HepG2 (cell line): Measurements from ENCODE around the gene MED10. TPM values are rescaled to one million over a fixed set of nuclear protein-coding genes. Genes with fewer than 3 reads are reported as not detected.

Experiments used
- ATAC-seq: fragments of 200-7000 bp; cut with Tn5 transposase; 3 replicates; pipeline ENCODE4 v1.9.1; 2020; ENCODE audit warnings: mild to moderate bottlenecking, moderate library complexity
- BruUV-seq: library from RNA; stranded (reverse); fragments of 400-500 nt; replicated peaks from 2 replicates; lab custom pipeline; 2021; lab: Mats Ljungman, UMichigan
- CTCF ChIA-PET: fragments of 300-600 bp; formaldehyde crosslinking; extraction: SDS; loops from one replicate; lab custom pipeline; 2021; ENCODE audit warnings: low total read pairs, inconsistent platforms, low intra/inter-chr PET ratio; lab: Yijun Ruan, JAX
- POLR2A ChIA-PET: fragments of 350-600 bp; sonication (Branson Sonifier 250); formaldehyde crosslinking; loops from one replicate; lab custom pipeline; 2020; ENCODE audit warnings: antibody characterized with exemption, inconsistent platforms; lab: Yijun Ruan, JAX
- DNase-seq: peaks from one replicate; pipeline ENCODE4 v3.0.0-alpha.2; 2015; ENCODE audit warnings: low spot score
- FAIRE-seq: peaks from 3 replicates; lab custom pipeline; 2011; peaks lifted over from hg19 to GRCh38; lab: Jason Lieb, UNC
- H2AFZ ChIP-seq: one replicate; pipeline ENCODE4 v1.6.1; 2011; ENCODE audit warnings: low read length, inconsistent platforms
- H3K27ac ChIP-seq: fragments of 300-600 bp; 3 replicates; pipeline ENCODE4 v1.8.0; 2011; ENCODE audit warnings: mixed run types, mild to moderate bottlenecking, mixed read lengths, low read length, inconsistent platforms; ENCODE audit not compliant: insufficient read depth; ENCODE audit errors: extremely low read length
- H3K27me3 ChIP-seq, 2 experiments: fragments of 200-600 bp in 1 of 2; 2 replicates in 1 of 2; 3 replicates in 1 of 2; pipeline versions ENCODE4 v1.6.0 to v1.8.0; 2011; ENCODE audit warnings: low read length in 2 of 2, mild to moderate bottlenecking in 2 of 2, moderate library complexity in 2 of 2, inconsistent platforms in 1 of 2; ENCODE audit not compliant: insufficient read depth in 2 of 2, control insufficient read depth in 1 of 2
- H3K36me3 ChIP-seq, 2 experiments: fragments of 200-600 bp in 1 of 2; replicated peaks in 1 of 2; 2 replicates in 1 of 2; 3 replicates in 1 of 2; pipeline versions ENCODE4 v1.5.1 to v1.8.0; 2011; ENCODE audit warnings: low read length in 2 of 2, inconsistent platforms in 1 of 2; ENCODE audit not compliant: insufficient read depth in 2 of 2, control insufficient read depth in 1 of 2
- H3K4me1 ChIP-seq: 2 replicates; pipeline ENCODE4 v1.5.1; 2012; ENCODE audit warnings: low read length, inconsistent platforms; ENCODE audit not compliant: insufficient read depth
- H3K4me2 ChIP-seq: 2 replicates; pipeline ENCODE4 v1.6.0; 2011; ENCODE audit warnings: low read depth, low read length, inconsistent platforms
- H3K4me3 ChIP-seq, 3 experiments: fragments of 200-600 bp in 1 of 3; sonication (generic), shearing (Covaris generic) in 1 of 3; replicated peaks in 1 of 3; 2 replicates each; pipeline ENCODE4 v1.5.1; 2011 to 2016; ENCODE audit warnings: low read length in 3 of 3, inconsistent platforms in 2 of 3, low read depth in 2 of 3, mild to moderate bottlenecking in 2 of 3, control low read depth in 1 of 3, mixed read lengths in 1 of 3; ENCODE audit not compliant: insufficient read depth in 1 of 3
- H3K79me2 ChIP-seq: one replicate; pipeline ENCODE4 v1.6.1; 2011; ENCODE audit warnings: low read length, inconsistent platforms; ENCODE audit not compliant: insufficient read depth
- H3K9ac ChIP-seq: 2 replicates; pipeline ENCODE4 v1.6.0; 2011; ENCODE audit warnings: mild to moderate bottlenecking, low read depth, low read length, inconsistent platforms; ENCODE audit not compliant: insufficient read depth
- H3K9me3 ChIP-seq: 2 replicates; pipeline ENCODE4 v1.5.1; 2012; ENCODE audit warnings: mild to moderate bottlenecking, low read length
- H4K20me1 ChIP-seq: 2 replicates; pipeline ENCODE4 v1.6.0; 2011; ENCODE audit warnings: inconsistent platforms, mild to moderate bottlenecking, low read length, moderate library complexity; ENCODE audit not compliant: insufficient read depth
- AGO2 ChIP-seq: fragments of 200-400 bp; formaldehyde crosslinking; optimal IDR thresholded peaks from 2 replicates; pipeline ENCODE3; 2017; ENCODE audit warnings: mild to moderate bottlenecking, low read depth, low read length, moderate library complexity
- ATF7-NPFF ChIP-seq: sonication (generic); formaldehyde crosslinking; IDR thresholded peaks from 2 replicates; pipeline ENCODE4 v1.8.1; 2023; ENCODE audit warnings: mild to moderate bottlenecking, low read depth, missing genetic modification reagents, moderate library complexity
- CENPT ChIP-seq: sonication (generic); formaldehyde crosslinking; IDR thresholded peaks from 2 replicates; pipeline ENCODE4 v1.8.0; 2022; ENCODE audit warnings: low read depth, mild to moderate bottlenecking, moderate library complexity, missing genetic modification reagents
- IRF9 ChIP-seq: sonication (generic); formaldehyde crosslinking; IDR thresholded peaks from 2 replicates; pipeline ENCODE4 v1.8.0; 2022; ENCODE audit warnings: missing genetic modification reagents, mild to moderate bottlenecking, borderline replicate concordance
- PPARG ChIP-seq: conservative IDR thresholded peaks from 2 replicates; pipeline ENCODE4 v1.6.1; 2016; ENCODE audit warnings: missing biosample characterization, missing genetic modification reagents
- SMYD3 ChIP-seq: sonication (generic); formaldehyde crosslinking; IDR thresholded peaks from 2 replicates; pipeline ENCODE4 v1.8.1; 2023; ENCODE audit warnings: mild to moderate bottlenecking, missing genetic modification reagents
- ZFP1 ChIP-seq: IDR thresholded peaks from 2 replicates; pipeline ENCODE4 v1.6.1; 2016
- ZFP36L2 ChIP-seq: sonication (generic); formaldehyde crosslinking; IDR thresholded peaks from 2 replicates; pipeline ENCODE4 v1.4.0; 2020; ENCODE audit warnings: missing genetic modification reagents
- ZFP37 ChIP-seq: sonication (generic); formaldehyde crosslinking; IDR thresholded peaks from 2 replicates; pipeline ENCODE4 v1.4.0; 2020; ENCODE audit warnings: missing genetic modification reagents, borderline replicate concordance
- ZNF224 ChIP-seq: sonication (generic); formaldehyde crosslinking; IDR thresholded peaks from 2 replicates; pipeline ENCODE4 v1.5.0; 2020; ENCODE audit warnings: mild to moderate bottlenecking, missing genetic modification reagents
- ZNF24 ChIP-seq: fragments of 450-650 bp; IDR thresholded peaks from 2 replicates; pipeline ENCODE4 v1.6.1; 2017; ENCODE audit warnings: antibody characterized with exemption, mild to moderate bottlenecking
- ZNF501 ChIP-seq: sonication (generic); formaldehyde crosslinking; IDR thresholded peaks from 2 replicates; pipeline ENCODE4 v1.5.1; 2020; ENCODE audit warnings: mild to moderate bottlenecking, moderate library complexity, missing genetic modification reagents
- ZNF576 ChIP-seq: sonication (generic); formaldehyde crosslinking; IDR thresholded peaks from 2 replicates; pipeline ENCODE4 v1.4.0; 2020; ENCODE audit warnings: mild to moderate bottlenecking, missing genetic modification reagents
- ZNF597 ChIP-seq: sonication (generic); formaldehyde crosslinking; IDR thresholded peaks from 2 replicates; pipeline ENCODE4 v1.5.0; 2020; ENCODE audit warnings: missing genetic modification reagents
- ZXDC ChIP-seq: sonication (generic); formaldehyde crosslinking; IDR thresholded peaks from 2 replicates; pipeline ENCODE4 v1.5.0; 2020; ENCODE audit warnings: mild to moderate bottlenecking, missing genetic modification reagents
- WGBS: methylation state at CpG from one replicate; pipeline ENCODE4 v1.1.6; 2017; ENCODE audit warnings: low lambda C conversion rate; 5-methylcytosine and 5-hydroxymethylcytosine counted together
- in situ Hi-C: cut with HindIII; loops from 2 replicates; pipeline ENCODE4 v1.10.0; 2017; ENCODE audit warnings: low pct_unique_long_range_greater_than_20kb; ENCODE audit not compliant: extremely low pct_ligation_motif_present
- intact Hi-C: fragments of 100-400 bp; cut with micrococcal nuclease; formaldehyde crosslinking; loops from one replicate; pipeline ENCODE4 v1.10.0; 2022; ENCODE audit not compliant: unreplicated experiment
- polyA plus RNA-seq, 8 experiments: library from polyadenylated mRNA; depleted of rRNA in 3 of 8; stranded (reverse) in 7 of 8; unstranded in 1 of 8; fragments of >200 nt; fragmentation: Illumina TruSeq in 4 of 8; extraction: Trizol in 4 of 8; gene quantifications; 2 replicates each; pipeline versions ENCODE4 v1.2.1 to v1.2.3, GENCODE V29; 2011 to 2016; ENCODE audit warnings: low read depth in 4 of 8, missing spikeins in 1 of 8, mixed read lengths in 1 of 8; ENCODE audit not compliant: insufficient read depth in 1 of 8
- total RNA-seq, 5 experiments: library from RNA; depleted of rRNA; stranded (reverse); fragments of >200 nt; fragmentation: Illumina TruSeq; extraction: Trizol; gene quantifications; 2 replicates each; pipeline ENCODE4 v1.2.3, GENCODE V29; 2016; ENCODE audit warnings: low read depth in 1 of 5

MED10 gene
- total and polyA plus RNA-seq, 2 of the 13 experiments (the other 11 are each of a cell fraction or from before 2014, with no cell fraction given): 11.2 to 23.7 TPM

GRCh38 chr5:6401410-6401809 lies 23.1 kb upstream of the MED10 start:
- in situ Hi-C loops: no loop called here
- TF ChIP-seq ZNF597: no peak
- TF ChIP-seq ZNF576 (CRISPR knock-in tag): no peak
- TF ChIP-seq ZNF224 (CRISPR knock-in tag): no peak
- TF ChIP-seq AGO2: no peak
- TF ChIP-seq ZNF24: no peak
- TF ChIP-seq ZFP1: no peak
- TF ChIP-seq ZFP36L2 (CRISPR knock-in tag): no peak
- TF ChIP-seq ZFP37 (CRISPR knock-in tag): no peak
- TF ChIP-seq CENPT (CRISPR knock-in tag): no peak
- no peak for TF ChIP-seq ATF7-NPFF
- no peak for TF ChIP-seq SMYD3 (CRISPR knock-in tag)
- no peak for TF ChIP-seq ZXDC (CRISPR knock-in tag)
- TF ChIP-seq PPARG (CRISPR knock-in tag): no peak
- no peak for TF ChIP-seq ZNF501 (CRISPR knock-in tag)
- TF ChIP-seq IRF9 (CRISPR knock-in tag): no peak
- WGBS: 0% methylated on average over 2 of the region's 2 CpGs
- H3K79me2 ChIP-seq: no peaks in the 10 kb centered on the region
- CTCF ChIA-PET: no interaction called here
- no peak overlapping the region for H3K4me2 ChIP-seq
- H3K36me3 ChIP-seq: no peaks in the 10 kb centered on the region
- FAIRE-seq: no peak
- no TSS peak for BruUV-seq
- H3K27ac ChIP-seq: no peak overlapping the region
- no peak for DNase-seq
- H3K4me3 ChIP-seq: no peak overlapping the region
- H4K20me1 ChIP-seq: no peaks in the 10 kb centered on the region
- H3K4me1 ChIP-seq: no peaks in the 10 kb centered on the region
- no peak for ATAC-seq
- POLR2A ChIA-PET: no interaction called here
- H2AFZ ChIP-seq: no peak overlapping the region
- no peak overlapping the region for H3K9ac ChIP-seq
- intact Hi-C loops: no loop called here
- H3K27me3 ChIP-seq: peaks cover 4 to 25% of the 10 kb centered on the region in 2 experiments
- no peaks in the 10 kb centered on the region for H3K9me3 ChIP-seq
